ENCODE data around the gene ZNF559. TPM values are rescaled to one million over a fixed set of nuclear protein-coding genes. Genes with fewer than 3 reads are reported as not detected.
"Not testable (repeated sequence)": the region's sequence is repeated elsewhere in the genome, so short reads cannot be mapped to it uniquely, and the experiment has no call there.

The ZNF559 gene
- total RNA-seq, 2 experiments from 2014 or later = 4.7 to 6.5 TPM

DNA sequence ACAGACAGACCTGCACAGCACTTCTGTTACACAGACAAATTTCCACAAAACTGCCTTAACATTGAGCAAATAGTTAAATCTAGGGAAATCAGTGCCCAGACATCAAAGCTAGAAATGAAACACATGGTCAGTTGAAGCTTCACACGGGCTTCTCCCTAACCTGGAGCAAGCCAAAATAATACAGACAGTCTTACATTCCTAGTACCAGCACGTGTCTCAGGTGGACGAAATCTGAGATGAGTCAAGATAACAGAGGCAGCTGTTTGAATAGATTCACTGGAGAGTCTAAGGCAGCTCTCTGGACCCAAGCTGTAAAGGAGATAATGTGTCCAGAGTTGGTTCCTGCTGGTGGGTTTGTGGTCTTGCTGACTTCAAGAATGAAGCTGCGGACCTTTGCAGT, 10.2 kb upstream of the ZNF559 start:
- H3K27me3 Mint-ChIP-seq = no peaks in the 10 kb centered on the region
- no peak overlapping the region for H3K27ac Mint-ChIP-seq
- POLR2A ChIA-PET = no interaction called here
- no peak overlapping the region for H3K4me3 Mint-ChIP-seq
- Histone ChIP-seq H3K4me3 (ENCODE audit: low read length) (no peak overlapping the region), H3K27ac (ENCODE audit: low read depth in 1 of 2, low read length in 2 of 2) (no peak overlapping the region), H3K4me1 (ENCODE audit: insufficient read depth, low read length) (peaks cover 13% of the 10 kb centered on the region), H3K36me3 (ENCODE audit: insufficient read depth, low read length) (no peaks in the 10 kb centered on the region), H3K27me3 (ENCODE audit: control insufficient read depth in 1 of 2, insufficient read depth in 2 of 2, low read length in 2 of 2) (no peaks in the 10 kb centered on the region), H3K9me3 (ENCODE audit: control insufficient read depth in 1 of 2, insufficient read depth in 1 of 2, low read length in 2 of 2) (peaks cover 7 to 24% of the 10 kb centered on the region in 2 experiments)
- CTCF ChIA-PET = no interaction called here
- intact Hi-C loops (cut with DNase I, micrococcal nuclease) = loop anchor here in 1 of 2 experiments (5.0 to 10.0 kb wide), 2 partner anchors 274 to 479 kb away; partner anchors contain the start of genes MBD3L1 and ZNF558
- DNase-seq (no peak), ATAC-seq (ENCODE audit: poor library complexity) (no peak)
- peaks cover 16% of the 10 kb centered on the region for H3K4me1 Mint-ChIP-seq (ENCODE audit: low read depth)
- H3K9me3 Mint-ChIP-seq = peaks cover 5% of the 10 kb centered on the region
- TF ChIP-seq, protein P1, sequence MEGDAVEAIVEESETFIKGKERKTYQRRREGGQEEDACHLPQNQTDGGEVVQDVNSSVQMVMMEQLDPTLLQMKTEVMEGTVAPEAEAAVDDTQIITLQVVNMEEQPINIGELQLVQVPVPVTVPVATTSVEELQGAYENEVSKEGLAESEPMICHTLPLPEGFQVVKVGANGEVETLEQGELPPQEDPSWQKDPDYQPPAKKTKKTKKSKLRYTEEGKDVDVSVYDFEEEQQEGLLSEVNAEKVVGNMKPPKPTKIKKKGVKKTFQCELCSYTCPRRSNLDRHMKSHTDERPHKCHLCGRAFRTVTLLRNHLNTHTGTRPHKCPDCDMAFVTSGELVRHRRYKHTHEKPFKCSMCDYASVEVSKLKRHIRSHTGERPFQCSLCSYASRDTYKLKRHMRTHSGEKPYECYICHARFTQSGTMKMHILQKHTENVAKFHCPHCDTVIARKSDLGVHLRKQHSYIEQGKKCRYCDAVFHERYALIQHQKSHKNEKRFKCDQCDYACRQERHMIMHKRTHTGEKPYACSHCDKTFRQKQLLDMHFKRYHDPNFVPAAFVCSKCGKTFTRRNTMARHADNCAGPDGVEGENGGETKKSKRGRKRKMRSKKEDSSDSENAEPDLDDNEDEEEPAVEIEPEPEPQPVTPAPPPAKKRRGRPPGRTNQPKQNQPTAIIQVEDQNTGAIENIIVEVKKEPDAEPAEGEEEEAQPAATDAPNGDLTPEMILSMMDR (IDR thresholded peaks at IDR 0.05) = no peak
- H3K36me3 Mint-ChIP-seq (ENCODE audit: low read depth) = peaks cover 17% of the 10 kb centered on the region

DNA sequence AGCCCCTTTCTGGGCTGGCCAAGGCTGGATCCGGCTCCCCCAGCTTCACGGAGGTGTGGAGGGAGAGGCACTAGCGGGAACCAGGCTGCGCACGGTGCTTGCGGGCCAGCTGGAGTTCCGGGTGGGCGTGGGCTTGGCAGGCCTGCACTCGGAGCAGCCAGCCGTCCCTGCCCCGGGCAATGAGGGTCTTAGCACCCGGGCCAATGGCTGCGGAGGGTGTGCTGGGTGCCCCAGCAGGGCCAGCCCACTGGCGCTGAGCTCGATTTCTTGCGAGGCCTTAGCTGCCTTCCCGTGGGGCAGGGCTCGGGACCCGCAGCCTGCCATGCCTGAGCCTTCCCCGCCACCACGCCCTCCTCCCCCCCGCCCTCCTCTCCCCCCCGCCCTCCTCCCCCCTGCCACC, 2.6 kb upstream of the ZNF559 start:
- Histone ChIP-seq H3K27ac (ENCODE audit: low read depth in 1 of 2, low read length in 2 of 2) (no peak overlapping the region), H3K36me3 (ENCODE audit: insufficient read depth, low read length) (no peaks in the 10 kb centered on the region), H3K4me1 (ENCODE audit: insufficient read depth, low read length) (peaks cover 25% of the 10 kb centered on the region), H3K4me3 (ENCODE audit: low read length) (no peak overlapping the region), H3K27me3 (ENCODE audit: control insufficient read depth in 1 of 2, insufficient read depth in 2 of 2, low read length in 2 of 2) (no peaks in the 10 kb centered on the region), H3K9me3 (ENCODE audit: control insufficient read depth in 1 of 2, insufficient read depth in 1 of 2, low read length in 2 of 2) (peaks cover 12 to 39% of the 10 kb centered on the region in 2 experiments)
- Mint-ChIP-seq H3K9me3 (peaks cover 12% of the 10 kb centered on the region), H3K27me3 (no peaks in the 10 kb centered on the region), H3K4me1 (ENCODE audit: low read depth) (peaks cover 28% of the 10 kb centered on the region), H3K36me3 (ENCODE audit: low read depth) (peaks cover 40% of the 10 kb centered on the region), H3K4me3 (no peak overlapping the region), H3K27ac (no peak overlapping the region)
- TF ChIP-seq, protein P1 (IDR thresholded peaks at IDR 0.05) = no peak
- ChIA-PET CTCF (no interaction called here), POLR2A (no interaction called here)
- no peak for ATAC-seq (ENCODE audit: poor library complexity)
- peak in 1 of 14 experiments; percentile 19 for DNase-seq
- intact Hi-C loops (cut with DNase I, micrococcal nuclease) = loop anchor here (5.0 to 10.0 kb wide), 4 partner anchors 179 to 473 kb away; partner anchors contain the start of genes ZNF317 (in 1 of the 2), ZNF426 (in 1 of the 2) and ZNF562 (in 1 of the 2)

DNA sequence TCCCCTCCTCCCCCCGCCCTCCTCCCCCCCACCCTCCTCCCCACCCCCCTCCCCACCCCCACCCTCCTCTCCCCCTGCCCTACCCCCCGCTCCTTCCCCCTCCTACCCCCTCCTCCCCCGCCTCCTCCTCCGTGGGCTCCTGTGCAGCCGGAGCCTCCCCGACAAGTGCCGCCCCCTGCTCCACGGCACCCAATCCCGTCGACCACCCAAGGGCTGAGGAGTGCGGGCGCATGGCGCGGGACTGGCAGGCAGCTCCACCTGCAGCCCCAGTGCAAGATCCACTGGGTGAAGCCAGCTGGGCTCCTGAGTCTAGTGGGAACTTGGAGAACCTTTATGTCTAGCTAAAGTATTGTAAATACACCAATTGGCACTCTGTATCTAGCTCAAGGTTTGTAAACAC, 2.2 kb upstream of the ZNF559 start:
- H3K36me3 Mint-ChIP-seq (ENCODE audit: low read depth) = peaks cover 43% of the 10 kb centered on the region
- peaks cover 25% of the 10 kb centered on the region for H3K4me1 ChIP-seq (ENCODE audit: insufficient read depth, low read length)
- peaks cover 12% of the 10 kb centered on the region for H3K9me3 Mint-ChIP-seq
- DNase-seq; H3K27me3 Mint-ChIP-seq; H3K4me3 ChIP-seq (ENCODE audit: low read length); H3K27me3 ChIP-seq (ENCODE audit: control insufficient read depth in 1 of 2, insufficient read depth in 2 of 2, low read length in 2 of 2); H3K36me3 ChIP-seq (ENCODE audit: insufficient read depth, low read length); ATAC-seq (ENCODE audit: poor library complexity); H3K27ac Mint-ChIP-seq; H3K4me3 Mint-ChIP-seq; CTCF ChIA-PET; H3K27ac ChIP-seq (ENCODE audit: low read depth in 1 of 2, low read length in 2 of 2): not testable (repeated sequence)
- peaks cover 28% of the 10 kb centered on the region for H3K4me1 Mint-ChIP-seq (ENCODE audit: low read depth)
- intact Hi-C loops (cut with DNase I, micrococcal nuclease) = loop anchor here (1.0 to 10.0 kb wide), 5 partner anchors 11 to 473 kb away; partner anchors contain the start of genes ZNF317 (in 1 of the 2), ZNF426 (in 1 of the 2) and ZNF562 (in 1 of the 2)
- POLR2A ChIA-PET = interaction anchor here (1.3 to 2.6 kb wide), 2 partner anchors 12 to 113 kb away, joined by 5 to 16 read pairs; partner anchors contain the start of genes ZNF266 and ZNF699
- peaks cover 12 to 39% of the 10 kb centered on the region in 2 experiments for H3K9me3 ChIP-seq (ENCODE audit: control insufficient read depth in 1 of 2, insufficient read depth in 1 of 2, low read length in 2 of 2)

DNA sequence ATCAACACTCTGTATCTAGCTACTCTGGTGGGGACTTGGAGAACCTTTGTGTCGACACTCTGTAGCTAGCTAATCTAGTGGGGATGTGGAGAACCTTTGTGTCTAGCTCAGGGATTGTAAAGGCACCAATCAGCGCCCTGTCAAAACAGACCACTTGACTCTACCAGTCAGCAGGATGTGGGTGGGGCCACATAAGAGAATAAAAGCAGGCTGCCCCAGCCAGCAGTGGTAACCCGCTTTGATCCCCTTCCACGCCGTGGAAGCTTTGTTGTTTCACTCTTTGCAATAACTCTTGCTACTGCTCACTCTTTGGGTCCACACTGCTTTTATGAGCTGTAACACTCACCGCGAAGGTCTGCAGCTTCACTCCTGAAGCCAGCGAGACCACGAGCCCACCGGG, 1.8 kb upstream of the ZNF559 start:
- peaks cover 25% of the 10 kb centered on the region for H3K4me1 ChIP-seq (ENCODE audit: insufficient read depth, low read length)
- Mint-ChIP-seq H3K4me1 (ENCODE audit: low read depth) (peaks cover 28% of the 10 kb centered on the region), H3K36me3 (ENCODE audit: low read depth) (peaks cover 48% of the 10 kb centered on the region), H3K9me3 (peaks cover 12% of the 10 kb centered on the region), H3K4me3 (peak overlapping the region; percentile 96), H3K27ac (peak overlapping the region; percentile 90)
- peaks cover 15 to 42% of the 10 kb centered on the region in 2 experiments for H3K9me3 ChIP-seq (ENCODE audit: control insufficient read depth in 1 of 2, insufficient read depth in 1 of 2, low read length in 2 of 2)
- not testable (repeated sequence) for H3K27ac ChIP-seq (ENCODE audit: low read depth in 1 of 2, low read length in 2 of 2); ATAC-seq (ENCODE audit: poor library complexity); H3K36me3 ChIP-seq (ENCODE audit: insufficient read depth, low read length); DNase-seq; H3K27me3 ChIP-seq (ENCODE audit: control insufficient read depth in 1 of 2, insufficient read depth in 2 of 2, low read length in 2 of 2); H3K27me3 Mint-ChIP-seq; H3K4me3 ChIP-seq (ENCODE audit: low read length)
- POLR2A ChIA-PET = interaction anchor here (1.3 to 2.6 kb wide), 2 partner anchors 12 to 113 kb away, joined by 5 to 16 read pairs; partner anchors contain the start of genes ZNF266 and ZNF699
- intact Hi-C loops (cut with DNase I, micrococcal nuclease) = loop anchor here (1.0 to 10.0 kb wide), 5 partner anchors 12 to 473 kb away; partner anchors contain the start of genes ZNF317 (in 1 of the 2), ZNF426 (in 1 of the 2) and ZNF562 (in 1 of the 2)
- CTCF ChIA-PET = interaction anchor here (0.6 to 2.1 kb wide), 2 partner anchors 12 to 1972 kb away, joined by 3 to 18 read pairs; partner anchors contain the start of gene ZNF699

Measured in CD4-positive, alpha-beta T cell (primary cell).